ENCODE measurements around the gene CRELD2.

Gene CRELD2

DNA sequence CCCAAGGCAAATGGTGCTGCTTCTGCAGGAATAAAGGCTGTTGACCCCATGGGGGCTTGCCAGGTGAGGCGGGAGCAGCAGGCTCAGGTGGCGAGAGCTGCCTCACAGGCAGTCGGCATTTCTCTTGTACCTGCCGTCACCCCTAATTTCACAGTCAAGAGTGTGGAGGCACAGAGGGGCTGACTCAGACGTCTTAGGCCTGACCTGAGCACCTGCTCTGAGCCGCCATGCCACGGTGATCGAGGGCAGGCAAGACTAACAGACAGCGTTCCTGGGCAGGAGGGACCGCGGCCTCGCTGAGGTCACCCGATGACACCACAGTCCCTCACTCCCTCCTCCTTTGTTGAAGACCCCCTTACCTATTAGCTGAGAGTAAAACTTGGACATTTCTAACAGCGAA, 5.4 kb upstream of the CRELD2 start:
- no peak for FAIRE-seq

GRCh38 chr22:49913446-49913845, 5.0 kb upstream of the CRELD2 start:
- no peak for FAIRE-seq

- FAIRE-seq: no peak
Measured at GRCh38 chr22:49914256-49914655, 4.2 kb upstream of the CRELD2 start.

DNA sequence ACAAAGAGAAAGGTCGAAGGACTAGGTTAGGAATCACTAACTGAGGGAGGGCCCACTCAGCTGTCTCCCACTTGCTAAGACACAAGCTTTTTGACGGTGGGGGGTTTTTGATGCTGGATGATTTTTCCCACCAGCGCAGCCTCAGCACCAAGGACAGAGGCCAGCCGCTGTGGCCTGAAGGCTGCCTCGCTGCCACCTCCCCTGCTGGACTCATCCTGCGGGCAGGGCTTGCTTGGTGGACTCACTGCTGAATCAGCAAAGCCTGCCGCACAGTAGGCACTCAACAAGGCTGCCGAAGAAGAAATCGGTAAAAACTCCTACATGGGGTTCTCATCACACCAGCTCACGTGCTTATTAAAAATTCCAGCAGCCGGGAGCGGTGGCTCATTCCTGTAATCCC, 2.8 kb upstream of the CRELD2 start:
- no peak for FAIRE-seq

DNA sequence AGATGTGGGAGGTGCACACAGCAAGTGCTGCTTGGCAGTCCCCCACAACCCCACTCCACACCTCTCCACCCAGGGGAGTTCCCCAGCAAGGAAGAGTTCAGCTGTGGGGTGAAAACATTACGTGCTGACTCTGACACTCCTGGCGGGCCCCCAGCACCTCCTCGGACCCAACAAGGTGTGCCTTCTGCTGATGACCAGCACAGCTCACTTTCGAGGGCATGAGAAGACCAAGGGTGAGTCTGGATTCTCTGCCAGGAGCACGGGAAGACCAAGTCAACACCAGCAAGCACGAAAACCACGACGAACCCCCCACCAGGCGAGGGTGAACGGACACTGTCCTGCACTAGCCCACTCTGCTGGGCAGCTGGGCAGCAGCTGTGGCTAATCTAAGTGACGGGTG, 1.6 kb upstream of the CRELD2 start:
- FAIRE-seq: no peak

DNA sequence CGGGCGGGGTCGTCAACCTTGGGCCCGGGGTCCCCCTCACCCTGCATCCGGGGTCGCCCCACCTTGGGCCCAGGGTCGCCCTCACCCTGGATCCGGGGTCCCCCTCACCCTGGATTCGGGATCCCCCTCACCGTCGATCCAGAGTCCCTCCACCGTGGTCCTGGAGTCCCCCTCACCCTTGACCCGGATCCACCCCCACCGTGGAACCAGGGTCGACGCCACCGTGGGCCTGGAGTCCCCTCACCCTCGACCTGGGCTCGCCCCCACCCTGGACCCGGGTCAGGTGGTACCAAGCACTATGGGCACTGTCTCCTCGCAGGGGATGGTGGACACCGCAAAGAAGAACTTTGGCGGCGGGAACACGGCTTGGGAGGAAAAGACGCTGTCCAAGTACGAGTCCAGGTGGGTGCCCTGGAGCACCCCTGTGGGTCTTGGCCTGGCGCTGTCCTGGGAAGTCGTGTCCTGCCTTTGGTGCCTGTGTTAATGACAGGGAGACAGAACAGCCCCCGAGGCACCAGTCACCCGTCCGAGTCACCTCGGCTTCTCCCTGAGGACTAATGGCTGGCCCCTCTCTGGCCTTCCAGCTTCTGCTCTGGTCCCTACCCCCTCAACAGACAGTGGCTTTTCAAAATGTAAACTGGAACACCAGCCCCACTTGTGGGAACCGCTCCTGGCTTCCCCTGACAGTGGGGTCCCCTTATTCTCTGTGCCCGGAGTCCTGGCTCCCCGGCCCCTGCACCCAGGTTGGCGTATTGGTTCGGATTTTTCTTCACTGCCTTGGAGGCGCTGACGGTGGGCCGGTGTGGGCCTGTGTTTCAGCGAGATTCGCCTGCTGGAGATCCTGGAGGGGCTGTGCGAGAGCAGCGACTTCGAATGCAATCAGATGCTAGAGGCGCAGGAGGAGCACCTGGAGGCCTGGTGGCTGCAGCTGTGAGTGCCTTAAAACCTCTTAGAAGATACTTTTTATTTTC, 762 bp downstream of the CRELD2 start:
- no peak for FAIRE-seq

- FAIRE-seq: no peak
Measured at GRCh38 chr22:49920859-49921258, 2.4 kb downstream of the CRELD2 start.

GRCh38 chr22:49921508-49922278, 3.3 kb downstream of the CRELD2 start:
- no peak for FAIRE-seq

DNA sequence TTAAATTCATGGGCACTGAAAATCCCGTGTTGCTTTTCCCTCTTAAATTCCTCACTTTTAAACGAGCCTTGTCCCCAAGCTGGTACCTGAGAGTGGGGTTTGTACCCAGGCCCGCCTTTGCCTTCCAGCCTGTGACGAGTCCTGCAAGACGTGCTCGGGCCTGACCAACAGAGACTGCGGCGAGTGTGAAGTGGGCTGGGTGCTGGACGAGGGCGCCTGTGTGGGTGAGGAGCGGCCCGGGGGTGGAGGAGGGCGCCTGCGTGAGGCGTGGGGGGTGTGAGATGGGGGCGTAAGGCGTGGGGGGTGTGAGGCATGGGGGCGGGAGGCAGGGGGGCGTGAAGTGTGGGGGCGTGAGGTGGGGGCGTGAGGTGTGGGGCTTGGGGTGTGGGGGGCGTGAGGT, 4.0 kb downstream of the CRELD2 start:
- no peak for FAIRE-seq

GRCh38 chr22:49922926-49923325, 4.5 kb downstream of the CRELD2 start:
- no peak for FAIRE-seq

GRCh38 chr22:49923445-49923844, 5.0 kb downstream of the CRELD2 start:
- no peak for FAIRE-seq

- no peak for FAIRE-seq
Measured at GRCh38 chr22:49924113-49924833, 5.8 kb downstream of the CRELD2 start.

- FAIRE-seq: no peak
Measured at GRCh38 chr22:49925525-49926128, 7.2 kb downstream of the CRELD2 start.

- FAIRE-seq: no peak
Measured at GRCh38 chr22:49926916-49927315, 8.5 kb downstream of the CRELD2 start.

- no peak for FAIRE-seq
Measured at GRCh38 chr22:49927483-49928184, 9.2 kb downstream of the CRELD2 start.

DNA sequence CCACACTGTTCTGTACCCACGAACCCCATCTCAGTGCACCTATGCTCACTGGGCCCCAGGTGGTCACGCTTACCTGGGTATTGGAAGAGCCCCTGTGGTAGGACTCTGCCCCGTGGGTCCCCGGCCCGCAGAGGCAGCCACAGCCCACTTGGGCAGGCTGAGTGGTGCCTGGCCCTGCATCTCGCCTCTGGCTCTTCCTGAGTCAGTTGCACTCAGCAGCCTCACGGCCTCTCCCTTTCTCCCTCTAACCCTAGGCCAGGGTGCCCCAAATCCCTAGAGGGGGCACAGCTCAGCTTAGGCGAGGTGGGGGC, 9.7 kb downstream of the CRELD2 start:
- FAIRE-seq: no peak

DNA sequence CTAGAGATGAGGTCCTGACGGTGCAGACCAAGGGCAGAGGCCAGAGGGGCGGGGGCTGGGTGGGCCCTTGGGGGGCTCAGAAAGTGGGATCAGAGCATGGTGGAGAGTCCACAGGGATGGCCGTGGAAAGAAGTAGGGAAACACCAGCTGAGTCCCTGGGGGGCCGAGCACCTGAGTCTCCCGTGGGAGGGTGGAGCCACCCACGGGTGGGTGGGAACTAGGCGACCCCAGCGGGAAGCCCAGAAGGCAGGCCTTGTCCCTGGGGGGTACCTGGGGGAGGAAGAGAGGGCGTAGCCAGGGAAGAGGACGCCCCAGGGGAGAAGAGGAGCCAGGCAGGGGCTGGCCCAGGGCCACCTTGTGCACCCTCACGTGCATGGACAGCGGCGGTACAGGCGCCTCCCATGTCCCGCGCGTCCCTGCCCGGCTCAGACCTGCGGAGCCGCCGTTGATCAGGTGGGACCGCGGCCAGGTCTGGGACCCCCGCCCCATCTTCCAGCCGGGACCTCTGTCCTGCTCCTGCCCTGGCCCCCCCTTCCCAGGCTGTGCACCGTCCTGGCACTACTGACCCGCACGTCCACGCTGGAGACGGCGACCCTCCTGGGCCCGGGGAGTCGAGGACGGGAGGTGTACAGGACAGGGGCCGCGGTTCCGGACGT, 10.2 kb downstream of the CRELD2 start:
- no peak for FAIRE-seq

DNA sequence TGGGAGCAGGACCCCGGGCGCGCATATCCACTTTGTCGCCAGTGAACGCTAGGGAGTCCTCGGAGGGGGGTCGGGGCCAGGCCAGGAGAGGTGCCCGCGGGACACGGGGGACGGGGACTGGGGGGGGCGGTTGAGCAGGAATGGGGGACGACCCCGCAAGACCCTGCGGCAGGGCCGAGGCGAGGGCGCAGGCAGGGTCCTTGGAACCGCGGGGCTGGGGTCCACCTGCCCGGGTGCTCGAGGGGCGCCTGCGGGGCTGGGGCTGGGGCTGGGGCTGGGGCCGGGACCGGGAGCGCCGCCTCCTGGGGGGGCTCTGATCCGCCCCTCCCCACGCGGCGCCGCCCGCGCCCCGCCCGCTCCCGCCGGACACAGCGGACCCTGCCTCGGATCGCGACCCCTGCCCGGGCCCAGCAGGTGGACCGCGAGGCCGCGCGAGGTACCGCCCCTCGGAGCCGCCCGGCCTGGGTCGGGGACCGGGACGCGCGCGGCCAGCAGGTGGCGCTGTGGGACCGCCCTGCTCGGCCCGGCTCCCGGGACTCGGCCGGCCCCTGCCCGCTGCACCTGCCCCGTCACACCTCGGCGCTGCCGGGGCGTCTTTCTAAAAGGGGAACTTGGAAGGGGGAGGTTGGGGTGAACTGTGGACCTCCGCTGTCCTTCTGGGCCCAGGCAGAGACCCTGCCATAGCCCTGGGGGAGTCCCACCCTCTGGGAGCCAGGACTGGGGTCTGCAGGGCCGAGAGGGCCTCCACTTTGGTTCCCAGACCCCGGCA, 11.0 kb downstream of the CRELD2 start:
- FAIRE-seq: no peak

DNA sequence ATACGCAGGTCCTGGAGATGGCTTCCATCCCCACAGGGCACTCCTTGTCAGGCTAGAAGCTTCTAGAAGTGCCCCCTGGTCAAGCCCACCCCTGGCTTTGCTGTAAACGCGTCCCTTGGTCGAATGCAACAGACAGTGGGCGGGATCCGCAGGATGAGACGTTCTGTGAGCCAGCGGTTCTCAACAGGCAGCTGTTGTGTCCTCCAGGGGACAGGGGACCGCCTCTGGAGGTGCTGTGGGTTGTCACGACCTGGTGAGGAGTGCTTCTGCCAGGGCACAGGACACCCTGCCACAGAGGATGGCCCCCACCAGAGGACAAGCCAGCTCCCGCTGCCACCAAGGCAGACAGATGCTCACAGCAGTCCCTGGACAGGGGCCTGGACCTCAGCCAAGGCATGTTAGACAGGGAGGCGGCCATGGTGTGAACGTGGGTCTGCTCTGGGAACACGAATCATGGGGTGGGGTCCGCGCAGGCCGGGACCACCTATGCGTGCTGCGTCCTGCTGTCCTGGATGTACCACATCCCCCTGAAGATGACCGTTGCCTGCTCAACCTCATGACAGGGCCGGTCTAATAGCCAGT, 11.7 kb downstream of the CRELD2 start:
- FAIRE-seq: no peak

- peak; percentile 92 for FAIRE-seq
Measured at GRCh38 chr22:49930596-49931412, 12.4 kb downstream of the CRELD2 start.
